GM23338 (cell line): Measurements from ENCODE around the gene EYS. TPM values are rescaled to one million over a fixed set of nuclear protein-coding genes. Genes with fewer than 3 reads are reported as not detected.

Experiments
- ATAC-seq: fragments of 200-7000 bp; cut with Tn5 transposase; 3 replicates; pipeline ENCODE4 v1.9.1; 2020
- DNase-seq: peaks from one replicate; pipeline ENCODE4 v3.0.0-alpha.2; 2015; ENCODE audit warnings: low spot score
- H2AFZ ChIP-seq: fragments of 200-600 bp; sonication (generic); 2 replicates; pipeline ENCODE4 v1.8.0; 2016; ENCODE audit warnings: antibody characterized with exemption, mild to moderate bottlenecking, moderate library complexity
- H3F3A ChIP-seq: fragments of 200-600 bp; sonication (generic); replicated peaks from 2 replicates; pipeline ENCODE4 v1.8.0; 2017; ENCODE audit warnings: antibody characterized with exemption, mixed run types, low read depth
- H3K27ac ChIP-seq: fragments of 200-600 bp; sonication (generic); 2 replicates; pipeline ENCODE4 v1.6.1; 2016; ENCODE audit warnings: low read depth
- H3K27me3 ChIP-seq: fragments of 200-600 bp; sonication (generic); 2 replicates; pipeline ENCODE4 v1.8.0; 2016; ENCODE audit warnings: mild to moderate bottlenecking, mixed run types, moderate library complexity; ENCODE audit not compliant: insufficient read depth
- H3K36me3 ChIP-seq: fragments of 200-600 bp; sonication (generic); 2 replicates; pipeline ENCODE4 v1.8.0; 2016; ENCODE audit warnings: mild to moderate bottlenecking; ENCODE audit not compliant: insufficient read depth
- H3K4me1 ChIP-seq: fragments of 200-600 bp; sonication (generic); 2 replicates; pipeline ENCODE4 v1.8.0; 2016; ENCODE audit warnings: mild to moderate bottlenecking, moderate library complexity; ENCODE audit not compliant: insufficient read depth
- H3K4me2 ChIP-seq: fragments of 200-600 bp; sonication (generic); 2 replicates; pipeline ENCODE4 v1.7.1; 2017; ENCODE audit warnings: mixed run types
- H3K4me3 ChIP-seq: fragments of 200-600 bp; sonication (generic); 2 replicates; pipeline ENCODE4 v1.6.1; 2016; ENCODE audit warnings: mixed run types
- H3K79me2 ChIP-seq: fragments of 200-600 bp; sonication (generic); replicated peaks from 2 replicates; pipeline ENCODE4 v1.8.0; 2017; ENCODE audit warnings: mild to moderate bottlenecking; ENCODE audit not compliant: insufficient read depth
- H3K9me2 ChIP-seq: fragments of 200-600 bp; sonication (generic); 2 replicates; pipeline ENCODE4 v1.8.0; 2017; ENCODE audit not compliant: insufficient read depth
- H4K20me1 ChIP-seq: fragments of 200-600 bp; sonication (generic); replicated peaks from 2 replicates; pipeline ENCODE4 v1.8.0; 2017; ENCODE audit warnings: mild to moderate bottlenecking; ENCODE audit not compliant: insufficient read depth
- H3K27ac Mint-ChIP-seq: 2 replicates; pipeline ENCODE4 v1.8.0; 2020; ENCODE audit warnings: inconsistent platforms, mild to moderate bottlenecking, moderate library complexity, mixed read lengths
- H3K27me3 Mint-ChIP-seq: 3 replicates; pipeline ENCODE4 v1.8.0; 2022; ENCODE audit warnings: low read depth, mild to moderate bottlenecking, moderate library complexity, mixed read lengths, inconsistent platforms; ENCODE audit not compliant: insufficient read depth, poor library complexity
- H3K36me3 Mint-ChIP-seq: 3 replicates; pipeline ENCODE4 v1.8.0; 2021; ENCODE audit warnings: low read depth, mild to moderate bottlenecking, inconsistent platforms, moderate library complexity, mixed read lengths
- H3K4me1 Mint-ChIP-seq: 3 replicates; pipeline ENCODE4 v1.8.0; 2020; ENCODE audit warnings: mild to moderate bottlenecking, inconsistent platforms, mixed read lengths
- H3K4me3 Mint-ChIP-seq: 3 replicates; pipeline ENCODE4 v1.8.0; 2021; ENCODE audit warnings: moderate library complexity, mild to moderate bottlenecking, inconsistent platforms, mixed read lengths
- H3K9me3 Mint-ChIP-seq: 3 replicates; pipeline ENCODE4 v1.8.0; 2020; ENCODE audit warnings: moderate library complexity, mild to moderate bottlenecking, inconsistent platforms, mixed read lengths
- CREB1 ChIP-seq: fragments of 250-450 bp; sonication (Bioruptor Pico); IDR thresholded peaks from 2 replicates; pipeline ENCODE4 v1.5.0; 2020; ENCODE audit warnings: low read depth, mild to moderate bottlenecking, moderate library complexity
- CTCF ChIP-seq, 2 experiments: fragments of 200-600 bp in 1 of 2; sonication (generic) in 1 of 2; conservative IDR thresholded peaks; 2 replicates each; pipeline versions ENCODE4 v1.5.1 to v1.6.1; 2016 to 2017; ENCODE audit warnings: antibody characterized with exemption in 2 of 2, low read depth in 2 of 2, mild to moderate bottlenecking in 2 of 2, moderate library complexity in 1 of 2
- EZH2 ChIP-seq: fragments of 200-600 bp; sonication (generic); IDR thresholded peaks from one replicate; pipeline ENCODE4 v1.8.0; 2017; ENCODE audit warnings: antibody characterized with exemption, mild to moderate bottlenecking, low read depth; ENCODE audit not compliant: unreplicated experiment
- EZH2phosphoT487 ChIP-seq: fragments of 200-600 bp; sonication (generic); IDR thresholded peaks from one replicate; pipeline ENCODE4 v1.8.1; 2018; ENCODE audit warnings: antibody characterized with exemption; ENCODE audit not compliant: unreplicated experiment
- JUNB ChIP-seq: IDR thresholded peaks from one replicate; pipeline ENCODE4 v1.6.1; 2016; ENCODE audit warnings: antibody characterized with exemption; ENCODE audit not compliant: unreplicated experiment
- NANOG ChIP-seq: IDR thresholded peaks from 2 replicates; pipeline ENCODE4 v1.6.1; 2016; ENCODE audit warnings: antibody characterized with exemption, borderline replicate concordance
- POLR2AphosphoS5 ChIP-seq: IDR thresholded peaks from 2 replicates; pipeline ENCODE4 v1.6.1; 2016; ENCODE audit warnings: antibody characterized with exemption, low read depth
- STAT1 ChIP-seq: IDR thresholded peaks from one replicate; pipeline ENCODE4 v1.6.1; 2016; ENCODE audit warnings: antibody characterized with exemption; ENCODE audit not compliant: unreplicated experiment
- ZNF114 ChIP-seq: fragments of 250-450 bp; sonication (Bioruptor Pico); IDR thresholded peaks from 2 replicates; pipeline ENCODE4 v1.5.0; 2020; ENCODE audit warnings: mild to moderate bottlenecking, moderate library complexity
- ZNF331 ChIP-seq: fragments of 250-450 bp; sonication (Bioruptor Pico); IDR thresholded peaks from 2 replicates; pipeline ENCODE4 v1.5.0; 2020; ENCODE audit warnings: low read depth, mild to moderate bottlenecking, moderate library complexity
- polyA plus RNA-seq: library from polyadenylated mRNA; unstranded; fragments of >200 nt; fragmentation: Nextera tagmentation; extraction: Ambion mirVana; gene quantifications from 2 replicates; pipeline ENCODE4 v1.2.1, GENCODE V29; 2016
- total RNA-seq: library from RNA; depleted of rRNA; stranded (reverse); fragments of >200 nt; shearing (Covaris generic); gene quantifications from 2 replicates; pipeline ENCODE4 v1.2.3, GENCODE V29; 2014
- TF ChIP-seq, protein P1 (sequence below): IDR thresholded peaks from one replicate; pipeline ENCODE4 v1.6.1; 2018; ENCODE audit warnings: antibody characterized with exemption; ENCODE audit not compliant: unreplicated experiment
- TF ChIP-seq, protein P2 (sequence below): fragments of 250-450 bp; sonication (Bioruptor Pico); IDR thresholded peaks from 2 replicates; pipeline ENCODE4 v1.5.0; 2020; ENCODE audit warnings: mild to moderate bottlenecking, moderate library complexity
- TF ChIP-seq, protein P3 (sequence below): IDR thresholded peaks from 2 replicates; pipeline ENCODE4 v1.6.1; 2016; ENCODE audit warnings: antibody characterized with exemption

The EYS gene
- total and polyA plus RNA-seq, 2 experiments from 2014 or later: 0.38 to 0.52 TPM

DNA sequence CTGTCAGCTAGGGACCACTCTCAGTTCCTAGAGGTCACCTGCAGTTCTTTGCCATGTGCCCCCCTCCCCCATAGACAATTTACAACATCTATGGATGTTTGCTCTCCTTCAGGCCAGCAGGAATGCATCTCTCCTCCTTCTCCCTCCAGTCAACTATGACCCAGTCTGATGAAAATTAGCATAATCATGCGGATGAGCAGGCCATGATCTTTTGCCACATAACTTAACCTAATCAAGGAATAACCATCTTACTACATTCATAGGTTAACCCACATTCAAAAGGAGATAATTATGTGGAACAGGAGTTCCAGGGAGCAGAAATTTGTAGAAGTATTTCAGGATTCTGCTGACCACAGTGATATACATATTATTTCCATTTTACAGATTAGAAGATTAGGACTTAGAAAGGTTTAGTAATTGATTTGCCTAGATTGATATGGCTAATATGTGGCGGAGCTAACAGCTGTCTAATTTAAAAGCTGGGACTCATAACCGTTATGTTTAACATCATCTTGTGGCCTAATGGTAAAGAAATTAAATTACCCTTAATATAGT lies 1585.9 kb downstream of the EYS start:
- Histone ChIP-seq H2AFZ (no peak overlapping the region), H3K27ac (no peak overlapping the region), H3K79me2 (no peaks in the 10 kb centered on the region), H3K27me3 (no peaks in the 10 kb centered on the region), H3K9me2 (no peaks in the 10 kb centered on the region), H3K4me3 (no peak overlapping the region), H3K4me2 (no peak overlapping the region), H3F3A (no peaks in the 10 kb centered on the region), H4K20me1 (no peaks in the 10 kb centered on the region), H3K4me1 (no peaks in the 10 kb centered on the region), H3K36me3 (no peaks in the 10 kb centered on the region)
- Mint-ChIP-seq H3K4me3 (no peak overlapping the region), H3K36me3 (no peaks in the 10 kb centered on the region; the same call in 2 of the 3 replicates), H3K27me3 (peaks cover 3% of the 10 kb centered on the region), H3K27ac (no peak overlapping the region), H3K9me3 (peaks cover 15% of the 10 kb centered on the region; the same call in 2 of the 3 replicates), H3K4me1 (peaks cover 6% of the 10 kb centered on the region; the same call in 2 of the 3 replicates)
- DNase-seq (no peak), ATAC-seq (no peak)
- TF ChIP-seq CTCF (conservative IDR thresholded peaks at IDR 0.05; ENCODE audit: low read depth in 2 of 2) (no peak), POLR2AphosphoS5 (no peak), NANOG (no peak), STAT1 (no peak), ZNF331 (CRISPR knock-in tag) (no peak), EZH2 (no peak), CREB1 (no peak), JUNB (no peak), ZNF114 (CRISPR knock-in tag) (no peak), EZH2phosphoT487 (no peak)
- TF ChIP-seq, protein P1, sequence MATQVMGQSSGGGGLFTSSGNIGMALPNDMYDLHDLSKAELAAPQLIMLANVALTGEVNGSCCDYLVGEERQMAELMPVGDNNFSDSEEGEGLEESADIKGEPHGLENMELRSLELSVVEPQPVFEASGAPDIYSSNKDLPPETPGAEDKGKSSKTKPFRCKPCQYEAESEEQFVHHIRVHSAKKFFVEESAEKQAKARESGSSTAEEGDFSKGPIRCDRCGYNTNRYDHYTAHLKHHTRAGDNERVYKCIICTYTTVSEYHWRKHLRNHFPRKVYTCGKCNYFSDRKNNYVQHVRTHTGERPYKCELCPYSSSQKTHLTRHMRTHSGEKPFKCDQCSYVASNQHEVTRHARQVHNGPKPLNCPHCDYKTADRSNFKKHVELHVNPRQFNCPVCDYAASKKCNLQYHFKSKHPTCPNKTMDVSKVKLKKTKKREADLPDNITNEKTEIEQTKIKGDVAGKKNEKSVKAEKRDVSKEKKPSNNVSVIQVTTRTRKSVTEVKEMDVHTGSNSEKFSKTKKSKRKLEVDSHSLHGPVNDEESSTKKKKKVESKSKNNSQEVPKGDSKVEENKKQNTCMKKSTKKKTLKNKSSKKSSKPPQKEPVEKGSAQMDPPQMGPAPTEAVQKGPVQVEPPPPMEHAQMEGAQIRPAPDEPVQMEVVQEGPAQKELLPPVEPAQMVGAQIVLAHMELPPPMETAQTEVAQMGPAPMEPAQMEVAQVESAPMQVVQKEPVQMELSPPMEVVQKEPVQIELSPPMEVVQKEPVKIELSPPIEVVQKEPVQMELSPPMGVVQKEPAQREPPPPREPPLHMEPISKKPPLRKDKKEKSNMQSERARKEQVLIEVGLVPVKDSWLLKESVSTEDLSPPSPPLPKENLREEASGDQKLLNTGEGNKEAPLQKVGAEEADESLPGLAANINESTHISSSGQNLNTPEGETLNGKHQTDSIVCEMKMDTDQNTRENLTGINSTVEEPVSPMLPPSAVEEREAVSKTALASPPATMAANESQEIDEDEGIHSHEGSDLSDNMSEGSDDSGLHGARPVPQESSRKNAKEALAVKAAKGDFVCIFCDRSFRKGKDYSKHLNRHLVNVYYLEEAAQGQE: no peak
- TF ChIP-seq, protein P2, sequence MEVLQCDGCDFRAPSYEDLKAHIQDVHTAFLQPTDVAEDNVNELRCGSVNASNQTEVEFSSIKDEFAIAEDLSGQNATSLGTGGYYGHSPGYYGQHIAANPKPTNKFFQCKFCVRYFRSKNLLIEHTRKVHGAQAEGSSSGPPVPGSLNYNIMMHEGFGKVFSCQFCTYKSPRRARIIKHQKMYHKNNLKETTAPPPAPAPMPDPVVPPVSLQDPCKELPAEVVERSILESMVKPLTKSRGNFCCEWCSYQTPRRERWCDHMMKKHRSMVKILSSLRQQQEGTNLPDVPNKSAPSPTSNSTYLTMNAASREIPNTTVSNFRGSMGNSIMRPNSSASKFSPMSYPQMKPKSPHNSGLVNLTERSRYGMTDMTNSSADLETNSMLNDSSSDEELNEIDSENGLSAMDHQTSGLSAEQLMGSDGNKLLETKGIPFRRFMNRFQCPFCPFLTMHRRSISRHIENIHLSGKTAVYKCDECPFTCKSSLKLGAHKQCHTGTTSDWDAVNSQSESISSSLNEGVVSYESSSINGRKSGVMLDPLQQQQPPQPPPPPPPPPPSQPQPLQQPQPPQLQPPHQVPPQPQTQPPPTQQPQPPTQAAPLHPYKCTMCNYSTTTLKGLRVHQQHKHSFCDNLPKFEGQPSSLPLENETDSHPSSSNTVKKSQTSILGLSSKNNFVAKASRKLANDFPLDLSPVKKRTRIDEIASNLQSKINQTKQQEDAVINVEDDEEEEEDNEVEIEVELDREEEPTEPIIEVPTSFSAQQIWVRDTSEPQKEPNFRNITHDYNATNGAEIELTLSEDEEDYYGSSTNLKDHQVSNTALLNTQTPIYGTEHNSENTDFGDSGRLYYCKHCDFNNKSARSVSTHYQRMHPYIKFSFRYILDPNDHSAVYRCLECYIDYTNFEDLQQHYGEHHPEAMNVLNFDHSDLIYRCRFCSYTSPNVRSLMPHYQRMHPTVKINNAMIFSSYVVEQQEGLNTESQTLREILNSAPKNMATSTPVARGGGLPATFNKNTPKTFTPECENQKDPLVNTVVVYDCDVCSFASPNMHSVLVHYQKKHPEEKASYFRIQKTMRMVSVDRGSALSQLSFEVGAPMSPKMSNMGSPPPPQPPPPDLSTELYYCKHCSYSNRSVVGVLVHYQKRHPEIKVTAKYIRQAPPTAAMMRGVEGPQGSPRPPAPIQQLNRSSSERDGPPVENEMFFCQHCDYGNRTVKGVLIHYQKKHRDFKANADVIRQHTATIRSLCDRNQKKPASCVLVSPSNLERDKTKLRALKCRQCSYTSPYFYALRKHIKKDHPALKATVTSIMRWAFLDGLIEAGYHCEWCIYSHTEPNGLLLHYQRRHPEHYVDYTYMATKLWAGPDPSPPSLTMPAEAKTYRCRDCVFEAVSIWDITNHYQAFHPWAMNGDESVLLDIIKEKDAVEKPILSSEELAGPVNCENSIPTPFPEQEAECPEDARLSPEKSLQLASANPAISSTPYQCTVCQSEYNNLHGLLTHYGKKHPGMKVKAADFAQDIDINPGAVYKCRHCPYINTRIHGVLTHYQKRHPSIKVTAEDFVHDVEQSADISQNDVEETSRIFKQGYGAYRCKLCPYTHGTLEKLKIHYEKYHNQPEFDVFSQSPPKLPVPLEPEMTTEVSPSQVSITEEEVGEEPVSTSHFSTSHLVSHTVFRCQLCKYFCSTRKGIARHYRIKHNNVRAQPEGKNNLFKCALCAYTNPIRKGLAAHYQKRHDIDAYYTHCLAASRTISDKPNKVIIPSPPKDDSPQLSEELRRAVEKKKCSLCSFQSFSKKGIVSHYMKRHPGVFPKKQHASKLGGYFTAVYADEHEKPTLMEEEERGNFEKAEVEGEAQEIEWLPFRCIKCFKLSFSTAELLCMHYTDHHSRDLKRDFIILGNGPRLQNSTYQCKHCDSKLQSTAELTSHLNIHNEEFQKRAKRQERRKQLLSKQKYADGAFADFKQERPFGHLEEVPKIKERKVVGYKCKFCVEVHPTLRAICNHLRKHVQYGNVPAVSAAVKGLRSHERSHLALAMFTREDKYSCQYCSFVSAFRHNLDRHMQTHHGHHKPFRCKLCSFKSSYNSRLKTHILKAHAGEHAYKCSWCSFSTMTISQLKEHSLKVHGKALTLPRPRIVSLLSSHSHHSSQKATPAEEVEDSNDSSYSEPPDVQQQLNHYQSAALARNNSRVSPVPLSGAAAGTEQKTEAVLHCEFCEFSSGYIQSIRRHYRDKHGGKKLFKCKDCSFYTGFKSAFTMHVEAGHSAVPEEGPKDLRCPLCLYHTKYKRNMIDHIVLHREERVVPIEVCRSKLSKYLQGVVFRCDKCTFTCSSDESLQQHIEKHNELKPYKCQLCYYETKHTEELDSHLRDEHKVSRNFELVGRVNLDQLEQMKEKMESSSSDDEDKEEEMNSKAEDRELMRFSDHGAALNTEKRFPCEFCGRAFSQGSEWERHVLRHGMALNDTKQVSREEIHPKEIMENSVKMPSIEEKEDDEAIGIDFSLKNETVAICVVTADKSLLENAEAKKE (CRISPR knock-in tag): no peak
- TF ChIP-seq, protein P3, sequence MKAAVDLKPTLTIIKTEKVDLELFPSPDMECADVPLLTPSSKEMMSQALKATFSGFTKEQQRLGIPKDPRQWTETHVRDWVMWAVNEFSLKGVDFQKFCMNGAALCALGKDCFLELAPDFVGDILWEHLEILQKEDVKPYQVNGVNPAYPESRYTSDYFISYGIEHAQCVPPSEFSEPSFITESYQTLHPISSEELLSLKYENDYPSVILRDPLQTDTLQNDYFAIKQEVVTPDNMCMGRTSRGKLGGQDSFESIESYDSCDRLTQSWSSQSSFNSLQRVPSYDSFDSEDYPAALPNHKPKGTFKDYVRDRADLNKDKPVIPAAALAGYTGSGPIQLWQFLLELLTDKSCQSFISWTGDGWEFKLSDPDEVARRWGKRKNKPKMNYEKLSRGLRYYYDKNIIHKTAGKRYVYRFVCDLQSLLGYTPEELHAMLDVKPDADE: no peak
